ENCODE results near the gene SLC16A12.

The SLC16A12 gene

GRCh38 chr10:89505640-89506275, 29.6 kb downstream of the SLC16A12 start:
- no peak for DNase-seq (ENCODE audit: low read depth)

GRCh38 chr10:89504691-89505090, 30.7 kb downstream of the SLC16A12 start:
- DNase-seq (ENCODE audit: low read depth), result no peak

GRCh38 chr10:89503652-89504370, 31.6 kb downstream of the SLC16A12 start:
- DNase-seq (ENCODE audit: low read depth), result no peak

- no peak for DNase-seq (ENCODE audit: low read depth)
Measured at GRCh38 chr10:89503151-89503550, 32.2 kb downstream of the SLC16A12 start.

GRCh38 chr10:89502549-89502948, 32.8 kb downstream of the SLC16A12 start:
- no peak for DNase-seq (ENCODE audit: low read depth)

- no peak for DNase-seq (ENCODE audit: low read depth)
Measured at GRCh38 chr10:89494575-89494974, 40.8 kb downstream of the SLC16A12 start.

GRCh38 chr10:89494068-89494467, 41.3 kb downstream of the SLC16A12 start:
- no peak for DNase-seq (ENCODE audit: low read depth)

GRCh38 chr10:89491932-89492331, 43.5 kb downstream of the SLC16A12 start:
- no peak for DNase-seq (ENCODE audit: low read depth)

- no peak for DNase-seq (ENCODE audit: low read depth)
Measured at GRCh38 chr10:89490596-89491335, 44.6 kb downstream of the SLC16A12 start.

- DNase-seq (ENCODE audit: low read depth), result no peak
Measured at GRCh38 chr10:89482256-89482655, 53.1 kb downstream of the SLC16A12 start.

- no peak for DNase-seq (ENCODE audit: low read depth)
Measured at GRCh38 chr10:89481662-89482061, 53.7 kb downstream of the SLC16A12 start.

- no peak for DNase-seq (ENCODE audit: low read depth)
Measured at GRCh38 chr10:89479771-89480446, 55.5 kb downstream of the SLC16A12 start.

GRCh38 chr10:89478739-89479654, 56.4 kb downstream of the SLC16A12 start:
- no peak for DNase-seq (ENCODE audit: low read depth)

- no peak for DNase-seq (ENCODE audit: low read depth)
Measured at GRCh38 chr10:89478085-89478738, 57.2 kb downstream of the SLC16A12 start.

GRCh38 chr10:89476150-89476549, 59.2 kb downstream of the SLC16A12 start:
- no peak for DNase-seq (ENCODE audit: low read depth)

- DNase-seq (ENCODE audit: low read depth), result no peak
Measured at GRCh38 chr10:89475591-89475998, 59.8 kb downstream of the SLC16A12 start.

- no peak for DNase-seq (ENCODE audit: low read depth)
Measured at GRCh38 chr10:89475125-89475524, 60.3 kb downstream of the SLC16A12 start.

GRCh38 chr10:89474452-89474851, 60.9 kb downstream of the SLC16A12 start:
- no peak for DNase-seq (ENCODE audit: low read depth)

- no peak for DNase-seq (ENCODE audit: low read depth)
Measured at GRCh38 chr10:89471110-89471809, 64.1 kb downstream of the SLC16A12 start.

- DNase-seq (ENCODE audit: low read depth), result no peak
Measured at GRCh38 chr10:89470628-89471027, 64.8 kb downstream of the SLC16A12 start.

Data from activated gamma-delta T cell treated with anti-CD3 and anti-CD28 coated beads, Interleukin-2, amount 50 U/mL, for 16 hours (primary cell).